HCT116 (cell line): Measurements from ENCODE around the gene DPH1. TPM values are rescaled to one million over a fixed set of nuclear protein-coding genes. Genes with fewer than 3 reads are reported as not detected.

Experiments used
- ATAC-seq: fragments of 200-7000 bp; cut with Tn5 transposase; 2 replicates; pipeline ENCODE4 v1.9.1; 2020; ENCODE audit warnings: mild to moderate bottlenecking, moderate library complexity
- BruUV-seq: library from RNA; stranded (reverse); fragments of 400-500 nt; replicated peaks from 2 replicates; lab custom pipeline; 2021; lab: Mats Ljungman, UMichigan
- CTCF ChIA-PET: fragments of 300-600 bp; sonication (Branson Sonifier 250); formaldehyde crosslinking; loops from one replicate; lab custom pipeline; 2021; ENCODE audit warnings: antibody characterized with exemption; lab: Charles Lee
- POLR2A ChIA-PET: fragments of 300-600, 350-600 bp; sonication (Branson Sonifier 250); formaldehyde crosslinking; loops from one replicate; lab custom pipeline; 2021; ENCODE audit warnings: antibody characterized with exemption; lab: Charles Lee
- RAD21 ChIA-PET, 2 experiments: fragments of 300-600 bp; sonication (Branson Sonifier 250); formaldehyde crosslinking; loops; one replicate each; lab custom pipeline; 2023; ENCODE audit warnings: low total read pairs in 2 of 2; ENCODE audit not compliant: uncharacterized antibody in 2 of 2, unreplicated experiment in 2 of 2, low non-redundant PET in 1 of 2; lab: Charles Lee
- DNase-seq: peaks from one replicate; pipeline ENCODE4 v3.0.0-alpha.2; 2010; ENCODE audit warnings: low read depth, low spot score
- H2AFZ ChIP-seq: fragments of 200-600 bp; shearing (Covaris generic), sonication (generic); 2 replicates; pipeline ENCODE4 v1.6.1; 2017; ENCODE audit warnings: low read depth, mixed run types, mixed read lengths, antibody characterized with exemption, low read length; ENCODE audit not compliant: poor library complexity, severe bottlenecking
- H3K27ac ChIP-seq: 2 replicates; pipeline ENCODE4 v1.5.1; 2012; ENCODE audit warnings: low read depth, low read length
- H3K27me3 ChIP-seq: fragments of 200-600 bp; sonication (generic); 2 replicates; pipeline ENCODE4 v1.6.1; 2016; ENCODE audit warnings: mixed run types, low read length, mixed read lengths; ENCODE audit not compliant: insufficient read depth
- H3K36me3 ChIP-seq, 2 experiments: fragments of 200-500 bp in 1 of 2; fragments of 200-600 bp in 1 of 2; sonication (Bioruptor generic) in 1 of 2; sonication (generic) in 1 of 2; 2 replicates each; pipeline versions ENCODE4 v1.5.1 to v1.6.1; 2014 to 2016; ENCODE audit warnings: low read length in 2 of 2, inconsistent platforms in 1 of 2, mixed read lengths in 1 of 2, mixed run types in 1 of 2; ENCODE audit not compliant: insufficient read depth in 2 of 2, control insufficient read depth in 1 of 2
- H3K4me1 ChIP-seq, 2 experiments: fragments of 200-600 bp in 1 of 2; sonication (generic) in 1 of 2; 2 replicates each; pipeline versions ENCODE4 v1.5.1 to v1.6.1; 2012 to 2017; ENCODE audit warnings: low read length in 2 of 2, inconsistent platforms in 1 of 2, mild to moderate bottlenecking in 1 of 2, mixed read lengths in 1 of 2, mixed run types in 1 of 2, moderate library complexity in 1 of 2; ENCODE audit not compliant: insufficient read depth in 2 of 2, control insufficient read depth in 1 of 2
- H3K4me2 ChIP-seq: fragments of 200-600 bp; sonication (generic); 2 replicates; pipeline ENCODE4 v1.6.1; 2017; ENCODE audit warnings: mixed run types, low read length, mixed read lengths
- H3K4me3 ChIP-seq, 2 experiments: fragments of 200-600 bp in 1 of 2; sonication (generic) in 1 of 2; replicated peaks in 1 of 2; 2 replicates each; pipeline ENCODE4 v1.5.1; 2011 to 2016; ENCODE audit warnings: low read length in 2 of 2, control low read depth in 1 of 2, low read depth in 1 of 2, mild to moderate bottlenecking in 1 of 2, mixed read lengths in 1 of 2, mixed run types in 1 of 2
- H3K79me2 ChIP-seq: fragments of 200-600 bp; sonication (generic); 2 replicates; pipeline ENCODE4 v1.6.1; 2017; ENCODE audit warnings: mild to moderate bottlenecking, mixed run types, low read length, moderate library complexity, mixed read lengths; ENCODE audit not compliant: insufficient read depth
- H3K9ac ChIP-seq: fragments of 200-600 bp; sonication (generic); 2 replicates; pipeline ENCODE4 v1.6.1; 2016; ENCODE audit warnings: low read length, mixed read lengths
- H3K9me2 ChIP-seq: fragments of 200-600 bp; sonication (generic), shearing (Covaris generic); 2 replicates; pipeline ENCODE4 v1.6.1; 2017; ENCODE audit warnings: mixed run types, mild to moderate bottlenecking, moderate library complexity; ENCODE audit not compliant: insufficient read depth
- H3K9me3 ChIP-seq, 2 experiments: fragments of 200-500 bp in 1 of 2; fragments of 200-600 bp in 1 of 2; sonication (Bioruptor generic) in 1 of 2; sonication (generic) in 1 of 2; 2 replicates each; pipeline ENCODE4 v1.6.1; 2014 to 2017; ENCODE audit warnings: low read length in 2 of 2, mixed read lengths in 2 of 2, inconsistent platforms in 1 of 2, low read depth in 1 of 2, mild to moderate bottlenecking in 1 of 2, mixed run types in 1 of 2, moderate library complexity in 1 of 2; ENCODE audit not compliant: control insufficient read depth in 1 of 2, insufficient read depth in 1 of 2
- H4K20me1 ChIP-seq: fragments of 200-600 bp; sonication (generic), shearing (Covaris generic); 2 replicates; pipeline ENCODE4 v1.6.1; 2017; ENCODE audit warnings: mixed run types, mild to moderate bottlenecking, moderate library complexity; ENCODE audit not compliant: insufficient read depth
- ATF3 ChIP-seq: IDR thresholded peaks from 2 replicates; pipeline ENCODE4 v1.6.1; 2012
- CBX3 ChIP-seq: IDR thresholded peaks from 2 replicates; pipeline ENCODE4 v1.6.1; 2012; ENCODE audit warnings: low read depth
- CEBPB ChIP-seq: IDR thresholded peaks from 2 replicates; pipeline ENCODE4 v1.6.1; 2012; ENCODE audit warnings: low read depth
- CTCF ChIP-seq, 3 experiments: fragments of 200-600 bp in 1 of 3; sonication (generic) in 1 of 3; IDR thresholded peaks in 2 of 3; conservative IDR thresholded peaks in 1 of 3; 2 replicates each; pipeline ENCODE4 v1.5.1; 2012 to 2017; ENCODE audit warnings: low read depth in 2 of 3, low read length in 2 of 3, antibody characterized with exemption in 1 of 3, borderline replicate concordance in 1 of 3, control low read depth in 1 of 3, mild to moderate bottlenecking in 1 of 3, mixed read lengths in 1 of 3, mixed run types in 1 of 3, moderate library complexity in 1 of 3; ENCODE audit not compliant: insufficient read depth in 1 of 3
- ELF1 ChIP-seq: IDR thresholded peaks from 2 replicates; pipeline ENCODE4 v1.6.1; 2012; ENCODE audit warnings: low read depth, borderline replicate concordance
- EZH2 ChIP-seq: fragments of 200-600 bp; sonication (generic); IDR thresholded peaks from 2 replicates; pipeline ENCODE4 v1.6.1; 2017; ENCODE audit warnings: antibody characterized with exemption, mixed run types
- EZH2phosphoT487 ChIP-seq: fragments of 200-600 bp; IDR thresholded peaks from 2 replicates; pipeline ENCODE4 v1.6.1; 2018; ENCODE audit warnings: antibody characterized with exemption, borderline replicate concordance
- FOSL1 ChIP-seq: IDR thresholded peaks from 2 replicates; pipeline ENCODE4 v1.6.1; 2012; ENCODE audit warnings: low read depth
- POLR2AphosphoS5 ChIP-seq: IDR thresholded peaks from 2 replicates; pipeline ENCODE4 v1.6.1; 2011; ENCODE audit warnings: mild to moderate bottlenecking, low read depth, low read length, moderate library complexity
- REST ChIP-seq: IDR thresholded peaks from 2 replicates; pipeline ENCODE4 v1.6.1; 2012; ENCODE audit warnings: low read depth
- SIN3A ChIP-seq: IDR thresholded peaks from 2 replicates; pipeline ENCODE4 v1.6.1; 2012; ENCODE audit warnings: low read depth
- SP1 ChIP-seq: IDR thresholded peaks from 2 replicates; pipeline ENCODE4 v1.6.1; 2012; ENCODE audit warnings: low read depth
- SRF ChIP-seq: IDR thresholded peaks from 2 replicates; pipeline ENCODE4 v1.6.1; 2012; ENCODE audit warnings: low read depth
- YY1 ChIP-seq: IDR thresholded peaks from 2 replicates; pipeline ENCODE4 v1.6.1; 2011; ENCODE audit warnings: low read length, low read depth, moderate library complexity, mild to moderate bottlenecking; ENCODE audit not compliant: insufficient replicate concordance; ENCODE audit errors: extremely low read depth
- ZBTB33 ChIP-seq: IDR thresholded peaks from 2 replicates; pipeline ENCODE4 v1.6.1; 2011; ENCODE audit warnings: mild to moderate bottlenecking, low read length, moderate library complexity; ENCODE audit not compliant: insufficient replicate concordance; ENCODE audit errors: extremely low read depth
- intact Hi-C: fragments of 100-400 bp; cut with micrococcal nuclease; formaldehyde crosslinking; loops from 2 replicates; pipeline ENCODE4 v1.10.0; 2022
- total RNA-seq: library from RNA; stranded (reverse); gene quantifications from one replicate; pipeline ENCODE4 v1.2.1, GENCODE V29; 2021; ENCODE audit not compliant: unreplicated experiment

Gene DPH1
- total RNA-seq, 1 experiment from 2014 or later: 47.2 TPM

- Histone ChIP-seq H2AFZ (no peak overlapping the region), H4K20me1 (no peaks in the 10 kb centered on the region), H3K4me1 (peaks cover 0 to 16% of the 10 kb centered on the region in 2 experiments; a peak in 3 of 4 replicates)
- no TSS peak for BruUV-seq
- no peak for DNase-seq
- TF ChIP-seq REST (no peak), POLR2AphosphoS5 (no peak), CBX3 (no peak), EZH2 (no peak), YY1 (no peak), CEBPB (no peak), ELF1 (no peak), SP1 (no peak), FOSL1 (no peak), SRF (no peak), CTCF (IDR thresholded peaks at IDR 0.05 in 2 of 3, conservative IDR thresholded peaks at IDR 0.05 in 1 of 3; ENCODE audit: borderline replicate concordance in 1 of 3, insufficient read depth in 1 of 3, low read depth in 2 of 3, low read length in 2 of 3) (no peak), SIN3A (no peak), EZH2phosphoT487 (no peak), ATF3 (no peak), ZBTB33 (no peak)
- TF ChIP-seq, all 23 proteins: peak for 0
- ChIA-PET CTCF (interaction anchor here (8.0 kb wide), 1 partner anchor 184 kb away, joined by 200 read pairs; no protein-coding TSS in a partner anchor), RAD21 (no interaction called here), POLR2A (no interaction called here)
- no peak for ATAC-seq
- intact Hi-C loops: no loop called here
- Histone ChIP-seq H3K79me2 (no peaks in the 10 kb centered on the region), H3K4me2 (no peak overlapping the region), H3K9me3 (no peaks in the 10 kb centered on the region), H3K9me2 (no peaks in the 10 kb centered on the region), H3K4me3 (no peak overlapping the region), H3K27ac (no peak overlapping the region), H3K27me3 (no peaks in the 10 kb centered on the region), H3K9ac (no peak overlapping the region), H3K36me3 (no peaks in the 10 kb centered on the region)
These were observed 30.9 kb downstream of the DPH1 start for GRCh38 chr17:2060681-2061440.
